ENCODE data around the gene CMSS1. TPM values are rescaled to one million over a fixed set of nuclear protein-coding genes. Genes with fewer than 3 reads are reported as not detected.

Gene CMSS1
- total RNA-seq, 4 donors from 2014 or later, result 11.2 to 16.3 (median 14.1) TPM

- peak overlapping the region; percentile 79 to 93 (median 90) for H3K27ac ChIP-seq (replicated peaks in 1 of 4)
- TF ChIP-seq EP300 (IDR thresholded peaks at IDR 0.05) (peak; percentile 35), POLR2AphosphoS5 (IDR thresholded peaks at IDR 0.05) (peak; percentile 20 to 57), POLR2A (IDR thresholded peaks at IDR 0.05; ENCODE audit: low read depth) (no peak)
- TF ChIP-seq, protein P1, sequence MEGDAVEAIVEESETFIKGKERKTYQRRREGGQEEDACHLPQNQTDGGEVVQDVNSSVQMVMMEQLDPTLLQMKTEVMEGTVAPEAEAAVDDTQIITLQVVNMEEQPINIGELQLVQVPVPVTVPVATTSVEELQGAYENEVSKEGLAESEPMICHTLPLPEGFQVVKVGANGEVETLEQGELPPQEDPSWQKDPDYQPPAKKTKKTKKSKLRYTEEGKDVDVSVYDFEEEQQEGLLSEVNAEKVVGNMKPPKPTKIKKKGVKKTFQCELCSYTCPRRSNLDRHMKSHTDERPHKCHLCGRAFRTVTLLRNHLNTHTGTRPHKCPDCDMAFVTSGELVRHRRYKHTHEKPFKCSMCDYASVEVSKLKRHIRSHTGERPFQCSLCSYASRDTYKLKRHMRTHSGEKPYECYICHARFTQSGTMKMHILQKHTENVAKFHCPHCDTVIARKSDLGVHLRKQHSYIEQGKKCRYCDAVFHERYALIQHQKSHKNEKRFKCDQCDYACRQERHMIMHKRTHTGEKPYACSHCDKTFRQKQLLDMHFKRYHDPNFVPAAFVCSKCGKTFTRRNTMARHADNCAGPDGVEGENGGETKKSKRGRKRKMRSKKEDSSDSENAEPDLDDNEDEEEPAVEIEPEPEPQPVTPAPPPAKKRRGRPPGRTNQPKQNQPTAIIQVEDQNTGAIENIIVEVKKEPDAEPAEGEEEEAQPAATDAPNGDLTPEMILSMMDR (IDR thresholded peaks at IDR 0.05), result peak in 1 of 3 experiments; percentile 2
- H3K27me3 ChIP-seq, result no peaks in the 10 kb centered on the region
- no peaks in the 10 kb centered on the region for H3K9me3 ChIP-seq
- no peaks in the 10 kb centered on the region for H3K36me3 ChIP-seq
- no peak for DNase-seq (ENCODE audit: extremely low spot score)
- WGBS, result 32% methylated on average over 6 of the region's 6 CpGs
- intact Hi-C loops (cut with DNase I), result loop anchor here (5.0 to 10.0 kb wide), 2 partner anchors 175 to 198 kb away; no protein-coding TSS in a partner anchor
- H3K4me3 ChIP-seq, result no peak overlapping the region
- peaks cover 61 to 76% (median 69%) of the 10 kb centered on the region in 4 donors for H3K4me1 ChIP-seq
Measured at GRCh38 chr3:100042166-100042981, 224.7 kb downstream of the CMSS1 start.

GRCh38 chr3:100043271-100043670, 225.6 kb downstream of the CMSS1 start:
- TF ChIP-seq, protein P1 (IDR thresholded peaks at IDR 0.05), result no peak
- TF ChIP-seq POLR2AphosphoS5 (IDR thresholded peaks at IDR 0.05), result no peak
- no peak for TF ChIP-seq EP300 (IDR thresholded peaks at IDR 0.05)
- no peak for TF ChIP-seq POLR2A (IDR thresholded peaks at IDR 0.05; ENCODE audit: low read depth)
- Histone ChIP-seq H3K27ac (replicated peaks in 1 of 4) (peak overlapping the region; percentile 79 to 93 (median 90)), H3K27me3 (no peaks in the 10 kb centered on the region), H3K36me3 (no peaks in the 10 kb centered on the region), H3K9me3 (no peaks in the 10 kb centered on the region), H3K4me3 (no peak overlapping the region), H3K4me1 (peaks cover 68 to 85% (median 78%) of the 10 kb centered on the region in 4 donors)
- no peak for DNase-seq (ENCODE audit: extremely low spot score)
- intact Hi-C loops (cut with DNase I), result loop anchor here (5.0 to 10.0 kb wide), 2 partner anchors 176 to 198 kb away; no protein-coding TSS in a partner anchor
- 61% methylated on average over 1 of the region's 1 CpG for WGBS

- no peaks in the 10 kb centered on the region for H3K36me3 ChIP-seq
- peaks cover 69 to 88% (median 78%) of the 10 kb centered on the region in 4 donors for H3K4me1 ChIP-seq
- no peak overlapping the region for H3K4me3 ChIP-seq
- DNase-seq (ENCODE audit: extremely low spot score), result no peak
- TF ChIP-seq POLR2A (IDR thresholded peaks at IDR 0.05; ENCODE audit: low read depth), result no peak
- TF ChIP-seq POLR2AphosphoS5 (IDR thresholded peaks at IDR 0.05), result no peak
- TF ChIP-seq, protein P1 (IDR thresholded peaks at IDR 0.05), result no peak
- no peaks in the 10 kb centered on the region for H3K9me3 ChIP-seq
- H3K27me3 ChIP-seq, result no peaks in the 10 kb centered on the region
- intact Hi-C loops (cut with DNase I), result loop anchor here (5.0 to 10.0 kb wide), 2 partner anchors 177 to 200 kb away; no protein-coding TSS in a partner anchor
- H3K27ac ChIP-seq (replicated peaks in 1 of 4), result peak overlapping the region; percentile 79 to 93 (median 90)
Measured at GRCh38 chr3:100044369-100044768, 226.7 kb downstream of the CMSS1 start.

GRCh38 chr3:100045696-100046095, 228.0 kb downstream of the CMSS1 start:
- no peak for DNase-seq (ENCODE audit: extremely low spot score)
- no peak overlapping the region for H3K4me3 ChIP-seq
- peaks cover 58 to 75% (median 66%) of the 10 kb centered on the region in 4 donors for H3K4me1 ChIP-seq
- intact Hi-C loops (cut with DNase I), result loop anchor here (10.0 kb wide), 1 partner anchor 201 kb away; no protein-coding TSS in a partner anchor
- peak overlapping the region; percentile 68 to 93 (median 84) for H3K27ac ChIP-seq (replicated peaks in 1 of 4)
- H3K27me3 ChIP-seq, result no peaks in the 10 kb centered on the region
- 53% methylated on average over 3 of the region's 3 CpGs for WGBS
- H3K36me3 ChIP-seq, result no peaks in the 10 kb centered on the region
- no peaks in the 10 kb centered on the region for H3K9me3 ChIP-seq
- no peak for TF ChIP-seq POLR2A (IDR thresholded peaks at IDR 0.05; ENCODE audit: low read depth)
- TF ChIP-seq POLR2AphosphoS5 (IDR thresholded peaks at IDR 0.05), result peak; percentile 50 to 71

GRCh38 chr3:100046986-100047385, 229.3 kb downstream of the CMSS1 start:
- peak overlapping the region; percentile 68 to 93 (median 84) for H3K27ac ChIP-seq (replicated peaks in 1 of 4)
- H3K36me3 ChIP-seq, result no peaks in the 10 kb centered on the region
- intact Hi-C loops (cut with DNase I), result loop anchor here (10.0 kb wide), 1 partner anchor 202 kb away; no protein-coding TSS in a partner anchor
- no peak overlapping the region for H3K4me3 ChIP-seq
- no peaks in the 10 kb centered on the region for H3K9me3 ChIP-seq
- H3K4me1 ChIP-seq, result peaks cover 45 to 62% (median 54%) of the 10 kb centered on the region in 4 donors
- no peak for TF ChIP-seq EP300 (IDR thresholded peaks at IDR 0.05)
- no peak for TF ChIP-seq POLR2AphosphoS5 (IDR thresholded peaks at IDR 0.05)
- TF ChIP-seq, protein P1 (IDR thresholded peaks at IDR 0.05), result no peak
- TF ChIP-seq POLR2A (IDR thresholded peaks at IDR 0.05; ENCODE audit: low read depth), result no peak
- WGBS, result 60% methylated on average over 2 of the region's 2 CpGs
- no peak for DNase-seq (ENCODE audit: extremely low spot score)
- H3K27me3 ChIP-seq, result no peaks in the 10 kb centered on the region

Measured in esophagus muscularis mucosa (tissue), 4 donors.